ENCODE measurements around the gene MTHFD2. TPM values are rescaled to one million over a fixed set of nuclear protein-coding genes. Genes with fewer than 3 reads are reported as not detected.

MTHFD2 gene
- total and polyA plus RNA-seq, 2 donors (not counting 3 experiments of a cell fraction or from before 2014, with no cell fraction given): 25.6 to 83.2 TPM

DNA sequence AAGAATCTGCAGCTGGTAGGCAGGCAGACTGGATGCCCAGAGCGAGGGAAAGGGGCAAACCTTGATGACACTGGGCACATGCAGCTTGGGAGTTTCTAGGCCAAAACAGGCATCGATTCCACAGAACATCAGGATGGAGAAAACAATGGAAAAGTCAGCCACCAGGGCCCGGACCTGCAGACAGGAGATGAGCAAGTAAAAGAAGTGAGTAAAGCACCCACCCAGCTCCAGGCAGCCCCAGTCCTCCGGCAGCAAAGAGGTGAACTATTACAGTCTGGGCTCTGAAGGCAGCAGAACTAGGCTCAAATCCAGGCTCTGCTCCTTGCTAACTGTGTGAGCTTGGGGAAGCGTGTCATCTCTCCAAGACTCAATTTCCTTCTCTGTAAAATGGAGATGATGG lies 36.6 kb downstream of the MTHFD2 start:
- no peak overlapping the region for H3K4me2 ChIP-seq (ENCODE audit: insufficient read depth, low read length)
- TF ChIP-seq FOS (IDR thresholded peaks at IDR 0.05; ENCODE audit: borderline replicate concordance, insufficient read depth, low read length): no peak
- no peak for TF ChIP-seq POLR2A (IDR thresholded peaks at IDR 0.05; ENCODE audit: low read depth, low read length)
- DNase-seq (ENCODE audit: low read depth, low spot score) (no peak), FAIRE-seq (no peak)
- intact Hi-C loops (cut with micrococcal nuclease) (no loop called here), dilution Hi-C loops (cut with MboI; ENCODE audit: extremely low pct_ligation_motif_present, low sequenced_read_pairs) (no loop called here)
- CTCF ChIA-PET: interaction anchor here (1.3 kb wide), 1 partner anchor 100 kb away, joined by 4 read pairs; no protein-coding TSS in a partner anchor
- POLR2A ChIA-PET: no interaction called here
- H3K79me2 ChIP-seq (ENCODE audit: control insufficient read depth, insufficient read depth, low read length): no peaks in the 10 kb centered on the region
- H3K4me3 ChIP-seq (replicated peaks in 1 of 3; ENCODE audit: insufficient read depth in 1 of 3, low read depth in 1 of 3, low read length in 3 of 3): no peak overlapping the region
- H3K36me3 ChIP-seq (ENCODE audit: control insufficient read depth in 2 of 2, extremely low read depth in 1 of 2, insufficient read depth in 2 of 2, low read length in 2 of 2): no peaks in the 10 kb centered on the region
- no peak overlapping the region for H2AFZ ChIP-seq (ENCODE audit: low read depth, low read length)
- no peaks in the 10 kb centered on the region for H3K27me3 ChIP-seq (ENCODE audit: control insufficient read depth in 2 of 2, insufficient read depth in 2 of 2, low read length in 2 of 2)
- no peaks in the 10 kb centered on the region for H3K9me1 ChIP-seq (replicated peaks; ENCODE audit: control insufficient read depth, extremely low read depth, insufficient read depth, low read length)
- no peaks in the 10 kb centered on the region for H3K4me1 ChIP-seq (ENCODE audit: control insufficient read depth, extremely low read depth, insufficient read depth, low read length)
- no peak overlapping the region for H3K27ac ChIP-seq (ENCODE audit: insufficient read depth, low read depth, low read length)
- no peak overlapping the region for H3K9ac ChIP-seq (replicated peaks; ENCODE audit: extremely low read depth, insufficient read depth, low read length)
- BruUV-seq (replicated peaks): no TSS peak
- H4K20me1 ChIP-seq (replicated peaks; ENCODE audit: control insufficient read depth, extremely low read depth, insufficient read depth, low read length): no peaks in the 10 kb centered on the region
- no peaks in the 10 kb centered on the region for H3K9me3 ChIP-seq (replicated peaks; ENCODE audit: control insufficient read depth, insufficient read depth, low read length)

DNA sequence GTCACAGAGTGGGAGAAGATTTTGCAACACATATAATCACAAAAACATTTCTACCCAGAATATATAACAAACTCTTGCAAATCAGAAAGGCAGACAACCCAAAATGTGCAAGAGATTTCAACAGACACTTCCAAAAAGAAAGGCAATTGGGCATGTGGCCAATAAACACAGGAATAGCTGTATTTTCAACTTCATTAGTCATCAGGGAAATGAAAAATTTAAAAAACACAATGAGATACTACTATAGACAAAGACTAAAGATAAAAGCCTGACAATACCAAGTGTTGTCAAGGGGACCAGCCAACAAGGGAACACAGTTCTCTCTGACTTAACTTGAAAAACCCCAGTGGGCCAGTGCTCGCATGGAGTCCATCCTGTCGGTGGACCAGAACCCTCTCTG lies 40.5 kb downstream of the MTHFD2 start:
- Histone ChIP-seq H3K4me1 (ENCODE audit: control insufficient read depth, extremely low read depth, insufficient read depth, low read length) (no peaks in the 10 kb centered on the region), H3K9ac (replicated peaks; ENCODE audit: extremely low read depth, insufficient read depth, low read length) (no peak overlapping the region), H3K4me3 (replicated peaks in 1 of 3; ENCODE audit: insufficient read depth in 1 of 3, low read depth in 1 of 3, low read length in 3 of 3) (no peak overlapping the region), H3K4me2 (ENCODE audit: insufficient read depth, low read length) (no peak overlapping the region), H3K79me2 (ENCODE audit: control insufficient read depth, insufficient read depth, low read length) (no peaks in the 10 kb centered on the region), H3K27me3 (ENCODE audit: control insufficient read depth in 2 of 2, insufficient read depth in 2 of 2, low read length in 2 of 2) (no peaks in the 10 kb centered on the region), H3K9me3 (replicated peaks; ENCODE audit: control insufficient read depth, insufficient read depth, low read length) (no peaks in the 10 kb centered on the region), H2AFZ (ENCODE audit: low read depth, low read length) (no peak overlapping the region), H4K20me1 (replicated peaks; ENCODE audit: control insufficient read depth, extremely low read depth, insufficient read depth, low read length) (no peaks in the 10 kb centered on the region), H3K36me3 (ENCODE audit: control insufficient read depth in 2 of 2, extremely low read depth in 1 of 2, insufficient read depth in 2 of 2, low read length in 2 of 2) (no peaks in the 10 kb centered on the region), H3K27ac (ENCODE audit: insufficient read depth, low read depth, low read length) (no peak overlapping the region), H3K9me1 (replicated peaks; ENCODE audit: control insufficient read depth, extremely low read depth, insufficient read depth, low read length) (no peaks in the 10 kb centered on the region)
- TF ChIP-seq POLR2A (IDR thresholded peaks at IDR 0.05; ENCODE audit: low read depth, low read length): no peak
- TF ChIP-seq FOS (IDR thresholded peaks at IDR 0.05; ENCODE audit: borderline replicate concordance, insufficient read depth, low read length): peak; percentile 9
- TF ChIP-seq, protein P1, sequence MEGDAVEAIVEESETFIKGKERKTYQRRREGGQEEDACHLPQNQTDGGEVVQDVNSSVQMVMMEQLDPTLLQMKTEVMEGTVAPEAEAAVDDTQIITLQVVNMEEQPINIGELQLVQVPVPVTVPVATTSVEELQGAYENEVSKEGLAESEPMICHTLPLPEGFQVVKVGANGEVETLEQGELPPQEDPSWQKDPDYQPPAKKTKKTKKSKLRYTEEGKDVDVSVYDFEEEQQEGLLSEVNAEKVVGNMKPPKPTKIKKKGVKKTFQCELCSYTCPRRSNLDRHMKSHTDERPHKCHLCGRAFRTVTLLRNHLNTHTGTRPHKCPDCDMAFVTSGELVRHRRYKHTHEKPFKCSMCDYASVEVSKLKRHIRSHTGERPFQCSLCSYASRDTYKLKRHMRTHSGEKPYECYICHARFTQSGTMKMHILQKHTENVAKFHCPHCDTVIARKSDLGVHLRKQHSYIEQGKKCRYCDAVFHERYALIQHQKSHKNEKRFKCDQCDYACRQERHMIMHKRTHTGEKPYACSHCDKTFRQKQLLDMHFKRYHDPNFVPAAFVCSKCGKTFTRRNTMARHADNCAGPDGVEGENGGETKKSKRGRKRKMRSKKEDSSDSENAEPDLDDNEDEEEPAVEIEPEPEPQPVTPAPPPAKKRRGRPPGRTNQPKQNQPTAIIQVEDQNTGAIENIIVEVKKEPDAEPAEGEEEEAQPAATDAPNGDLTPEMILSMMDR (IDR thresholded peaks at IDR 0.05; ENCODE audit: extremely low read depth in 1 of 2, insufficient read depth in 1 of 2, low read depth in 1 of 2, low read length in 2 of 2): no peak
- dilution Hi-C loops (cut with MboI; ENCODE audit: extremely low pct_ligation_motif_present, low sequenced_read_pairs) (no loop called here), intact Hi-C loops (cut with micrococcal nuclease) (no loop called here)
- DNase-seq (ENCODE audit: low read depth, low spot score): peak; percentile 8
- POLR2A ChIA-PET: no interaction called here
- CTCF ChIA-PET: interaction anchor here (0.9 to 4.4 kb wide), 2 partner anchors 11 kb away, joined by 4 to 21 read pairs; no protein-coding TSS in a partner anchor
- BruUV-seq (replicated peaks): no TSS peak
- no peak for FAIRE-seq

Measured in endothelial cell of umbilical vein (primary cell).